ENCODE results near the gene KCNJ4.

GRCh38 chr22:38481162-38481870 lies 26.3 kb upstream of the KCNJ4 start:
- TF ChIP-seq, protein P1, sequence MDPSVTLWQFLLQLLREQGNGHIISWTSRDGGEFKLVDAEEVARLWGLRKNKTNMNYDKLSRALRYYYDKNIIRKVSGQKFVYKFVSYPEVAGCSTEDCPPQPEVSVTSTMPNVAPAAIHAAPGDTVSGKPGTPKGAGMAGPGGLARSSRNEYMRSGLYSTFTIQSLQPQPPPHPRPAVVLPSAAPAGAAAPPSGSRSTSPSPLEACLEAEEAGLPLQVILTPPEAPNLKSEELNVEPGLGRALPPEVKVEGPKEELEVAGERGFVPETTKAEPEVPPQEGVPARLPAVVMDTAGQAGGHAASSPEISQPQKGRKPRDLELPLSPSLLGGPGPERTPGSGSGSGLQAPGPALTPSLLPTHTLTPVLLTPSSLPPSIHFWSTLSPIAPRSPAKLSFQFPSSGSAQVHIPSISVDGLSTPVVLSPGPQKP (IDR thresholded peaks at IDR 0.05; ENCODE audit: low read depth, low read length) = no peak
- no peak for TF ChIP-seq MYC (IDR thresholded peaks at IDR 0.05; ENCODE audit: borderline replicate concordance, low read length)
- TF ChIP-seq POLR2A (IDR thresholded peaks at IDR 0.05; ENCODE audit: low read length) = no peak
- no peak for TF ChIP-seq CTCF (IDR thresholded peaks at IDR 0.05)

All from A549 (cell line).